HG02885 (cell line): ENCODE measurements around the gene MAPK1.

ENCODE experiments used
- ATAC-seq: cut with Tn5 transposase; IDR thresholded peaks from one replicate; pipeline ENCODE4 v1.9.1; 2021; ENCODE audit warnings: mild to moderate bottlenecking; ENCODE audit not compliant: unreplicated experiment, poor library complexity

Gene MAPK1

DNA sequence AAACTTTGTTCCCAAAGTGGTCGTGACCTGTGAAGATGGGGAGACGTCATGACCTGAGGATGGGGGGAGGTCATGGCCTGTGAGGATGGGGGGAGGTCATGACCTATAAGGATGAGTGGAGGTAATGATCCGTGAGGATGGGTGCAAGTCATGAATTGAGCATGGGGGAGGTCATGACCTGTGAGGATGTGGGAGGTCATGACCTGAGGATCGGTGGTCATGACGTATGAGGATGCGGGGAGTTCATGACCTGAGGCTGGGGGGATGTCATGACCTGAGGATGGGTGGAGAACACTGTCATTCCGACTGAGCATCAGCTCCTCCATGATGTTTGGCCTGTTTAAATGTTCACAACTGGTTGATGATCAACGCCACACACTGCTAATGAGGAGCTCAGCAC lies 157.8 kb downstream of the MAPK1 start:
- ATAC-seq: no peak

DNA sequence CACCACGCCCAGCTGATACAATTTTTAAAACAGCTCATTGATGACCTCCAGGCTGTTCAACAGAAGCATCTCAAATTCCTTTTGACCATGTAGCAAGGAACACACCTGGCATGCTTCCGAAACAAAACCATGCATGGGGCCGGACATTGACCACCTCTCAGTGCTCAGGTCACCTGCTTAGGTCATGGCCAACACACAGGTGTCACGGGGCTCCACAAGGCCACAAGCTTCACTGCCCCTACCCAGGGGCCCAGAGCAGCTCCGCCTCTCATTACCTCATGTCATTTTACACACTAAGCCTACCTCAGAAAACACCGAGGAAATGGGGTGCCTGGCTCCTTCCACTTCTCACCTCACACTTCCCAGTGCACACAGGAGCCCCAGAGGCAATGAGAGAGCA lies 158.5 kb downstream of the MAPK1 start:
- no peak for ATAC-seq

DNA sequence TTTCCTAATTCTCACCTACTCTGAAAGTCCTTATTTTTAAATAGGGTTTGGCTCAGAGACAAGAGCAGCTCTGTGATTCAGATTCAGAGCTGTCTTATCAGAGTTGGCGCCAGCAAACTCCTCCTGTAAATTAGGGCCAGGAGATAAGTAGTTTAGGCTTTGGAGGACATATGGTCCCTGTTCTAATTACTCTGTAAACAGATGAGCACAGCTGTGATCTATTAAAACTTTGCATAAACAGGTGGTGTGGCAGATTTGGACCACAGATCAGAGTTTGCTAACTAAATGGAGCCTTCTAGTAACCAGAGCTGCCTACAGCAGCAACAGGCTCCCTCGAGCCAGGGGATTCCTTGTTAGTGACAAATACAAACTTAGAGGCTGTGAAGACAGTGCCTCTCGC lies 159.8 kb downstream of the MAPK1 start:
- ATAC-seq: no peak
